ENCODE data around the gene KCNA2.

Gene KCNA2

DNA sequence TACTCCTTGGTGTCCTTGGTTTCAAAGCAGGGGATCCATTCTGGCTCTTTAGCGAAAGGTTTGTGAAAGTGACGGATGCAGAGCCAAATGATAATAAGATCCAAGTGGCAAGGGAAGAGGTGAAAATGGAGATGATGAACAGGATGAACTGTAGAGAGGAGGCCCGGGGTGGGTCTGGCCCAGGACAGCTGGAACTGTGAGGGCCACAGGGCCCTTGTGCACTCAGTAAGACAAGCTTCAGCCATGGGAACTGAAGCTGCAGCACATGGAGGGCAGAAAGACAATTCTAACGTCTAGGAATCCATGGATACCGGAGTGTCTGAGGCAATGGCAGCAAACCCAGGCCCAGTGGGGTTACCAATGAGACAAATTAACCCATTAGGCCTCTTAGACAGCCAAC, 4.8 kb downstream of the KCNA2 start:
- DNase-seq, result no peak

DNA sequence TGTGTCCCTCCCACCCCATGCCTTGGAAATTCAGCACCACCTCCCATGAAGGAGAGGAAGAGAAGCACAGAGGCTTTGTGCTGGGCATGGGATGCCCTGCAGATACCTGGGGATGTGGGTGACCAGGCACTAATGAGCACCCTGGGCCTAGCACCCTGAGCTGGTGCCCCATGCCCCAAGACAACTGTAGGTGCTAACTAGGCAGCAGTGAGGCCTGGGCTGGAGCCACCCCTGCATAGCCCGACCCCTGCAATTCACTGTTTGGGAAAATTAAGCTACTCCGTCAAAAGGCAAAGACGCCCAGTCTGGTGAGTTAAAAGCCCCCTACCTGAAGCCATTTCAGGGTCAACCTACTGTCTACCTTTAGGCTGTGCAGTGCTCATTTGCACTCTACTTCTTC, 5.4 kb downstream of the KCNA2 start:
- no peak for DNase-seq

GRCh38 chr1:110597966-110598365, 8.2 kb downstream of the KCNA2 start:
- DNase-seq, result no peak

- no peak for DNase-seq
Observed at GRCh38 chr1:110596312-110596711, 9.8 kb downstream of the KCNA2 start.

DNA sequence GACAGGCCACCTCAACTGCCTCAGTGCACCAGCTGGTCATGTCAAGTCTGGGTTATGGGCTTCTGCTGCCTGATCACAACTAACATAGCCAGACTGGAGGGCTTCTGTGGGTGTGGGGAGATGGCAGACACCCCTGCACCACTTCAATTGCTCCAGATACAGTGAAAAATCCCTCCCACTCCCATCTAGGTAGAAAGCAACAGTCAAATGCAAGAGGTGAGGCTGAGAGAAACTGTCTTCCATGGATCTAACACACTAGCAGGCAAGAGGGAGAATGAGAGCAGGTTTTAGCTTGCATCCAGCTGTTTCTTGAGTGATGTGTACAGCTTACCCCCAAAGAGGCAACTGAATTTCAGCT, 10.8 kb downstream of the KCNA2 start:
- no peak for DNase-seq

GRCh38 chr1:110594456-110595352, 11.5 kb downstream of the KCNA2 start:
- DNase-seq, result no peak

- no peak for DNase-seq
Observed at GRCh38 chr1:110593902-110594301, 12.3 kb downstream of the KCNA2 start.

DNA sequence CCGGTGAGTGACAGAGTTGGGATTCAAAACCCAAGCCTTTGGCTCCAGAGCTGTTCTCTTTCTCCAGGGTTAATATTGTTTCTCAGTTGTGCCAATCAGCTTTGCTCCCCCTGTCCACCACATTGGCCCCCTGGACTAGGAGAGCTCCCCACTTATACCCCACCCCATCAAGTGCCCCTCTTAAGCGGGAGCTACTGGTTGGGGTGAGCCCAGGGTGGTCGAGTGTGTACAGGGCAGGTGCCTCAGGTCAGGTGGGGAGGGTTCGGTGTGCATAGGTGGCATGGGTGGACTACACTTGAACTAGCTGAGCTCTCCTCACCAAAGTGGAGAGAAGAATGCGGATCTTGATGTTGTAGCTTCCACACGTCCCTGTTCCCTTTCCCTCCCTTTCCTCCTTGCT, 14.2 kb downstream of the KCNA2 start:
- DNase-seq, result no peak

- no peak for DNase-seq
Observed at GRCh38 chr1:110588991-110589390, 17.2 kb downstream of the KCNA2 start.

DNA sequence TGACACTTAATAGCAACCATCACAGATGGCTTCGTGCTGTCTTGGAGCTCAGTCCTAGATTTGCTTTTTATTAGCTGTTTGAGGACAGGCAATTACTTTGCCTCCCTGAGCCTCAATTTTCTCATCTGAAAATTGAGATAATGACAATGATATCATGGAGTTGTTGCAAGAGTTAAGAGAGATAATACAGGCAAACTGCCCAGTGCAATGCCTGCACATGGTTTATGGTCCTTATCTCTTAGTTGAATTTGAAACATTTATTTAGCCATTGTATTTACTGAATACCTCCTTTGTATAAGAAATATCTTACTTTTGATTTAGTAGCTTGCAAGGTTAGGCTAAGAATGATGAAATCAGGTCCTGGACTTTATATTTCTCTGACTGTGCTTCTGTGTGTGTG, 17.7 kb downstream of the KCNA2 start:
- no peak for DNase-seq

DNA sequence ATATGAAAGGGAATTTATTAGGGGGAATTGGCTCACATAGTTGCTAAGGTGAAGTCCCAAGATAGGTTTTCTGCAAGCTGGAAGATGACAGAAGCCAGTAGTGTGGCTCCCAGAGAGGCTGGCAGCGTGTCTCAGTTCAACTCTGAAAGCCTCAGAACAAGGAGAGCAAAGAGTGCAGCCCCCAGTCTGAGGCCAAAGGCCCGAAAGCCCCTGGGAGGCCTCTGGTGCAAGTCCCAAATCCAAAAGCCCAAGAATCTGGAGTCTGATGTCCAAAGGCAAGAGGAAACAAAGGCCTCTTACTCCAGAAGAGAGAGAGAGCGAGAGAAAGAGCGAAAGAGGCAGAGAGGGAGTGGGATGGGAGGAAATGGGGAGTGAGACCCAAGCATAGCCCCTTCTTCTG, 18.3 kb downstream of the KCNA2 start:
- no peak for DNase-seq

DNA sequence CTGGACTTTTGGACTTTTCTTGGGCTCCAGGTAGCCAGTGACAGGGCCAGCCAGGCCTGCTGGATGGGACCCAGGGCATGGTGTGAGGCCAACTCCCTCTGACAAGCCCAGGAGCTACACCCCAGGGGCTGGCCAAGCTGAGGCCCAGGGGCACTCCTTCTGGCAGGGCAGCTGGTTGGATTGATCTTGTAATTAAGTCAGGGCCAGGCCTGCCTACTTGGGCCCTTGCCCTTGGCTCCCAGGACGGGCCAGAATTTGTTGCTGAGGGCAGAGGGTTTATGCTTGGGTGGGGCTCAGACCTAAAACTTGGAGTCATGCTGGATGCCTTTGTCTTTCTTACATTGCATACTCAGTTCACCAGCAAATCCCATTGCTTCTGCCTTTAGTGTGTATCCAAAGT, 20.7 kb downstream of the KCNA2 start:
- DNase-seq, result no peak

DNA sequence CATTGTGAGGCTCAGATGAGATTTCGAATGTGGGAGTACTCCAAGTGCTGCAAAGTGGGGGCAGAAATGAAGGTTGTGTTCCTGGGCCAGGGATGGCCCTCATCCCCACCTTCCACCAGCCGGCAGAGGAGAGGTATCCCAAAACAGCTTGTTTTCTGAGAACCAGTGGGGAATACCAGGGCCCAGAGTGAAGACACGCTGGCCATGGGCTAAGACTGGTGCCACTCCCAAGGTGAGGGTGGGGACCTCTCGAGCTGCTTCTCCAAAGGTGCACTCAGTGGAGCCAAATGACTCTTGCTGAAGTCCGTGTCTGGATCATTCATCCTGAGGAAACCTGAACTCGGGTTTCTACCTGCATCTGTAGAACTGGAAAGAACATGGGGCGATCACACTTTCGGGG, 22.1 kb downstream of the KCNA2 start:
- DNase-seq, result no peak

- no peak for DNase-seq
Observed at GRCh38 chr1:110583505-110583904, 22.7 kb downstream of the KCNA2 start.

- DNase-seq, result no peak
Observed at GRCh38 chr1:110582378-110582777, 23.8 kb downstream of the KCNA2 start.

DNA sequence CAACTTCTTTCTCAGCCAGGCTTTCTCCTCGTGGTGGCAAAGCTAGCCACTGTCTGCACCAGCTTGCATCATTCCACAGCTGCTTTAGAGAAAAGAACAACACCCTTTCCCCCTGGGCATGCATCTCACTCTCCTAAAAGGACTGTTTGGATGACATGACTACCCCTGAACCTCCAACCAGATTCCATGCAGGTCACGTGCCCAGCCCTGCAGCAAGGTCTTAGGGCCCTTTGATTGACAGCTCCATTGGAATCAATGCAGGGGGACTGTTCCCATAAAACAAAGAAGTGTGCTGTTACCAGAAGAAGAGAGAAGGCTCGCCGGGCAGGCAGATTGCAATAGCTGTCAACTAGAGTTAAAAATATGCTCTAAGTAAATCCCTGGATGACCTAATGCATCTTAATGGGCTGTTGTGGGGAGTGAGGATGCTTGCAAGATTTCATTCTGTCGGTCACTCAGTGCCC, 24.4 kb downstream of the KCNA2 start:
- DNase-seq, result no peak

DNA sequence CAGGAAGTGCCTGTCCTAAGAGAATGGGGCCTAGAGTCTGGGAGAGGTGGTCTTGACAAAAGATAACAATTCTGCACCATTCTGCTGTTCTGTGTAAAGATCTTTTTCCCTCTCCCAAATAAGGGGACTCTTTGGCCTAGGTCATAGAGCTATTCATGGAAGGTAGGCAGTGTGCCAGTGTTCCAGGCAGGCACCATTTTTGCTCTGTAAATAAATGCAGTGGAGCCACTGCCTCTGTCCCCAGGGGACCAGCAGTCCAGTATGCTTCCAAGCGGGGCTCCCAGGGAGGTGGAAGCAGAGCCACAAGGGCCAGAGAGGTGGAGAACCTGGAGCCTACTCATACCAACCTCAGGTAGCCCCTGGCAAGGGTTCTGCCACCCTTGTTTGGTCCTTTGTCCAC, 25.9 kb downstream of the KCNA2 start:
- peak; percentile 44 for DNase-seq

DNA sequence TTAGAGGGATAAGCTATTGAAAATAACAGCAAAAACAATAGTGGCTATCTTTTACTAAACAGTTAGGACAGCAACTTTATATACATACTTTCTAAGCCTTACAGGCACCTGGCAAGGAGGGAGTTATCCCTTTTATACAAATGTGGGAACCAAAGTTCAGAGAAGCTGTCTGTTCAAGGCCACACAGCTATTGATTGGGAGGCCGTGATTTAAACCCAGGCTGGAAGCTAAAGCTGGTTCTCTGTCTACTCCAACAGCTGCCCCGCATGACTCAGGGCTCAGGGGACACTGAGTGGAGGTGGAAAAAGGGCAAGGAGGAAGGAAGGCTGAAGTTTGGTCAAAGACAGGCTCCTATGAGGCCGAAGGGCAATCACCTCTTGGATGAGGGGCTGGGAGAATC, 26.7 kb downstream of the KCNA2 start:
- DNase-seq, result no peak

- DNase-seq, result no peak
Observed at GRCh38 chr1:110576441-110576840, 29.7 kb downstream of the KCNA2 start.

GRCh38 chr1:110573314-110573713, 32.8 kb downstream of the KCNA2 start:
- no peak for DNase-seq

DNA sequence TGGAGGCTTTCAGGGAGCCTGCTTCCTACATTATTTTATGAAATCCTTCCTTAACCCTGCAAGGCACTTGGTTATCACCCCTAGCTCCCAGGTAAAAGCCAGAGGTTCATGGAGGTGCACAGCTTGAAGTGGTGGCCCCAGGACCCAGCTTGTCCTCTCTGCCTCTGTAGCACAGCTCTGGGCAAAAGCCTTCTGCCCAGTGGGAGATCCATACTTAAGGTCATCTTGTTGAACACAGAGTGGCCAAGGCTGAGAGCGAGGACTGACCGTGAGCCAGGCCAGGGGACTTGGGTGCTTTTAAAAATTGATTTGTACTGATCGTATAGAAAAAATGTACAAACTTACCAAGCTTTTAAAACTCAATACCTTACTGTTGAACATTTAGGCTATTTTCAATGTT, 33.4 kb downstream of the KCNA2 start:
- DNase-seq, result no peak

DNA sequence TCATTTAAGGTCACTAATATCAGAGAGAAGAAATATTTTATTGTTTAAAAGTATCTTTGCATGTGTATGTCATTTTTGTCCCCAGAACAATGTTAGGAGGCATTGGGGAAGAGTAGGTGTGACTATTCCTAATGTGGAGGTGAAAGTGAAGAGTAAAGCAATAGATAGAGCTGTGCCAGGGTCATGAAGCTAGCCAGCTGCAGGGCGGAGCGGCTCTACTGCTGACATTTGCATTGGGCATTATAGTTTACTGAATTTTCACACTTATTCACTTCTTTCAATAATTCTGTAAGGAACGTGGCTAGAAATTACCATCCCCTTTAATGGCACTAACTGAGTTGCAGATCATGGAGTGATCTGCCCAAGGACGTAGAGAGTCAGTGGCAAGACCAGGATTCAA, 35.3 kb downstream of the KCNA2 start:
- DNase-seq, result no peak

GRCh38 chr1:110570307-110570706, 35.9 kb downstream of the KCNA2 start:
- no peak for DNase-seq

DNA sequence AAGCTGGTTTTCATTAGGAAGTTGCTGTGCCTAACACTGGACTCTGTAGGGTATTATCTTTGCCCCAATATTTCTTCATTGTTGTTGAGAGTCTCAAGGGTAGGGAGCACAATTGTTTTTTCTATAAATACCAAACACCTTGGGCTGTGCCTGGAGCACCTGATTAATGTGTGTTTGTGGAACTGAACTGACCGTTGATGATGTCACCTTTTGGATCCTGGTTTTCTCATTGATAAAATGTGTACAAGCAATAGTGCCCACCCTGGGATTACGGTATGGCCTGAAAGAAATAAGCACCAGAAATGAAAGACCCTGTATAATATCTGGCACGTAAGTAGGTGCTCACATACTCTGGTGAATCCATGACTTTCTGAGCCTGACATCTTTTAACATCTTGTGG, 39.3 kb downstream of the KCNA2 start:
- DNase-seq, result no peak

GRCh38 chr1:110565565-110565964, 40.6 kb downstream of the KCNA2 start:
- DNase-seq, result no peak

All from NCI-H1092 (cell line).